GM18517 (cell line): ENCODE results near the gene ZFR2.

Experiments
- ATAC-seq: cut with Tn5 transposase; IDR thresholded peaks from one replicate; pipeline ENCODE4 v1.9.1; 2021; ENCODE audit warnings: mild to moderate bottlenecking, moderate library complexity; ENCODE audit not compliant: unreplicated experiment

ZFR2 gene

DNA sequence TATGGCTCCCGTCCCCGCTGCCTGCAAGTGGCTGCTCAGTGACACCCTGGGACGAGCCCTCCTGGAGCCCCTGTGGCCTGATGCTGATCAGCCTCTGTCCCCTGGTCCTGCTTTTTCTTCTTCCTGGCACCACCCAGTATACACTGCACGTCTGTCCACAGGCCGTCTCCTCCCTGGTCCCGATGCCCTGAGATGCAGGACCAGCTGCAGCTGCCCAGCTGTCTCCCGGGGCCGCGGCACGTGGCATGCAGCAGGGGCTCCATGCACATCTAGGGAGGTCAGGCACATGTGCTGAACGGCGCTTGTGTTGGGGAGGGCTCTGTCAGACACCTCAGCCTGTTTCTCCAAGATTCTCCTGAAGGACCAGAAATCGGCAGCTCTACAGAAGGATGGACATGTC is 30.2 kb downstream of the ZFR2 start:
- ATAC-seq, result no peak

GRCh38 chr19:3837922-3838321 is 30.9 kb downstream of the ZFR2 start:
- ATAC-seq, result no peak

DNA sequence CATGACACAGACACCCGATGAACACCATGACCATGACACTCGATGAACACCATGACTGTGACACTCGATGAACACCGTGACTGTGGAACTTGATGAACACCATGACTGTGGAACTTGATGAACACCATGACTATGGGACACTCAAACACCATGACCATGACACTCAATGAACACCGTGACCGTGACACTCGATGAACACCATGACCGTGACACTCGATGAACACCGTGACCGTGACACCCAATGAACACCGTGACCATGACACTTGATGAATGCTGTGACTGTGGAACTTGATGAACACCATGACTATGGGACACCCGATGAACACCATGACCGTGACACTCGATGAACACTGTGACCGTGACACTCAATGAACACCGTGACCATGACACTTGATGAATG is 31.5 kb downstream of the ZFR2 start:
- ATAC-seq, result no peak

- ATAC-seq, result no peak
These were observed 32.0 kb downstream of the ZFR2 start for GRCh38 chr19:3836887-3837286.

DNA sequence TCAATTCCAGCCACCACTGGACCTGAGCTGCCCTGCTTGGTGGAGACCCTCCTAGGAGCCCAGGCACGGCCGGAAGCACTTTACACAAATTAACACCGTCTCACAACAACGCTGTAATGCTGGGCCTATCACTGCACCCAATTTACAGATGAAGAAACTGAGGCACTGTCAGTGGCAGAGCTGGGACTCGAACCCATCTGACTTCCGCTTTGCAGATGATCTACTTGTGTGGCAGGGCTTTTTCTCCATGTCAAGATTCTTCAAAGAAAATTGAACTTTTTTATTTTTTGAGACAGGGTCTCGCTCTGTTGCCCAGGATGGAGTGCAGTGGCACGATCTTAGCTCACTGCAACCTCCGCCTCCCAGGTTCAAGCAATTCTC is 33.8 kb downstream of the ZFR2 start:
- no peak for ATAC-seq

GRCh38 chr19:3834349-3835054 is 34.3 kb downstream of the ZFR2 start:
- ATAC-seq, result no peak

- no peak for ATAC-seq
These were observed 35.1 kb downstream of the ZFR2 start for GRCh38 chr19:3833578-3834348.

DNA sequence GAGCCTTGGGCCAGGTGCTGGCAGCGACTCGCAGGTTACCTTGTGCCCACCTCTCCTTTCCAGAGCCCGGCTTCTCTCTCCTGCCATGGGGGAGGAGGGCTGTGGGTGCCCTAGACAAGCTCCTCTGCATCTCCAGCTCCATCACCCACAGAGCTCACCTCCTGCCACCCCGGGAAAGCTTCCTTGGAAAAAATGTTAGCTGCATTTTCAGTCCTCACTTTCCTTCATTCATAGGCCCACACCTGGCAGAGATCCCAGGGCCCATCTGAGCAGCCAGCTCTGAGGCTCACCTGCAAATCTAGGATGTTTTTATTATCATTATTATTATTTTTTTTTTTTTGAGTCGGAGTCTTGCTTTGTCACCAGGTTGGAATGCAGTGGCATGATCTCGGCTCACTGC is 36.8 kb downstream of the ZFR2 start:
- ATAC-seq, result no peak

DNA sequence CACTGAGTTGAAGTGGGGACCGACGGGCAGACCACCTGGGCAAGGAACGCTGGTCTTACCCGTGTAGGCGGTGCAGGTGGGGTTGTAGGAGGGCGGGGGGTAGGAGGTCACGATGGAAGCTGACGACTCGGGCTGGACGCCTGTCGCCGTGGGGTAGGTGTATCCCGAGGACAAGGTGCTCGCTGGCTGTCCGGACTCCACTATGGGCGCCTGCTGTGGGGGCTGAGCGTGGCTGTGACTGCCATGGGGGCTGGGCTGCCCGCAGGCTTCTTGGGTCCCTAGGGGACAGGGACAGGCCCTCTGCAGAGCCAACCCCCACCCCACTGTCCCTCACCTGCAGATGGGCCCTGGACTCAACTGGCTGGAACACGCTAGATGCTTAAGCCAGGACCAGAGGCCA is 37.2 kb downstream of the ZFR2 start:
- no peak for ATAC-seq

DNA sequence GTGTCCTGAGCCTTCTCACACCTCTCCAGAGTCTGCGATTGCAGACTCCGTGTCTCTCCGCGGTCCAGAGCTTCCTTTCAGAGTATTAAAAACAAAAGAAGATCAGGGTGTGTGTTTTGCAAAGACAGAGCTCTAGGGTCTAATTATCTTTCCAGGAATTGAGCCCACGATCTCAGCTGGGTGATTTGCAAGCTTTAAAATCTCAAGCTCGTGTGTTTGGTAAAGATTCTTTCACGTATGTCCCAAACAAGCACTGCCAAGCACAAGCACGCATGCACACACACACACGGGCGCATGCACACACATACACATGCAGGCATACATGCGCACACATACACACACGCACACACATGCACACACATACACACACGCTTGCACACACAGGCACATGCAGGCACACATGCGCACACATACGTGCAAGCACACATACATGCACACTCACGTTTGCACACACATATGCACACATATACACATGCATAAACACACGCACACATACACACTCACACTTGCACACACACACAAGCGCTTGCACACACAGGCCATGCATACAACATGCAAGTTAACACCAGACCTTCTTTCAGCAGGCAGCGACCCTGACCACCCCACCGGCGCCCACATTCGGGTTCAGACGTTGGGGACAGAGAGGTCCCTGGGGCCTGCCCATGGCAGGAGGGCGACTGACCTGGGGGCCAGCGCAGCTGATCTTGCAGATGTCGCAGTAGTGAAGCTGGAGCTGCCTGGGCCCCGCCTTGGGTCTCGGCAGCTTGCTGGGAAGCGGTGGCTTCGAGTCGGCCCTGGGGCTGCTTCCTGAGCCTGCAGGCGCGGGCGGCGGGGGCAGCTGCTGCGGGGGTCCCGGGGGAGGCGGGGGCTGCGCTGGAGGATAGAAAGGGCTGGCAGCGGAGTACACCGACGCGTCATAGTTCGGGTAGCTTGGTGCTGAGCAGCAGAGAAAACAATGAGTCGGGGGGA is 37.9 kb downstream of the ZFR2 start:
- ATAC-seq, result no peak

DNA sequence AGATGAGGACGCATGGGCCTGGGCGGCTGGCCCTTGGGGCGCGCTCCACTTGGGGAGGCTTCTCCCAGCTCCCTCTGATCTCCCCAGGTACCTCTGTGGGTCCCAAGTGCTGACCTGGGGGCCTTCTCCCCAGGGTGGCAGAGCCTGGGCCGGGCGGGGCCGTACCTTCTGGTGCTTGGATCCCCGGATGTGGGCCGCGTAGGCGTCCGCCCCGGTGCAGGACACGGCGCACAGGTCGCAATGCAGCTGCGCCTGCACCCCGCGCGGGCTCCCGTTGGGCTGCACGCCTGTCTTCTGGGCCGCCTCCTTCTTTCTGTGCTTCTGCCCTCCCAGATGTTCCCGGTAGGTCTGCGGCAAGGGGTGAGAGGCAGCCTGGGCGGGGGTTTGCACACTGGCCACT is 41.5 kb downstream of the ZFR2 start:
- no peak for ATAC-seq

- ATAC-seq, result no peak
These were observed 42.7 kb downstream of the ZFR2 start for GRCh38 chr19:3826163-3826562.

- ATAC-seq, result no peak
These were observed 43.4 kb downstream of the ZFR2 start for GRCh38 chr19:3825286-3825956.

GRCh38 chr19:3823350-3823713 is 45.5 kb downstream of the ZFR2 start:
- ATAC-seq, result no peak

- ATAC-seq, result no peak
These were observed 46.0 kb downstream of the ZFR2 start for GRCh38 chr19:3822683-3823349.

DNA sequence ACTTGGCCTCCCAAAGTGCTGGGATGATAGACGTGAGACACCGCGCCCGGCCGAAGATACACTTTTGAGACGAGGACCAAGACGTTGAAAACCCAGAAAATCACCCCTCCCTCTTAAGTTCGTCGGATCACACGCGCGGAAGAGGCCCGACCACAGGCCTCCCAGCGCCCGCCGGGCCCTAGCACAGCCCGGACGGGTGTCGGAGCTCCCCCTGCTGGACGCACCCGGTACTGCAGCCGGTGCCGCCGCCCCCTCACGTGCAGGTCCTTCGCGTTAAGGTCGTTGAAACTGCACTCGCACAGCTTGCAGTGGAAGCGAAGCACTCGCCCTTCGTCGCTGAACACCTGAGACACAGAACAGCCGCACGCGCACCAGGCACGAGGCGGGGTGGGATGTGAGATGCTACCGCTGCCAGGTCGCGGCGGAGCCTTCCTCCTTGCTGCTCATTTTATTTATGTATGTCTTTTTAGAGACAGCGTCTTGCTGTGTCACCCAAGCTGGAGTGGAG is 46.9 kb downstream of the ZFR2 start:
- no peak for ATAC-seq

DNA sequence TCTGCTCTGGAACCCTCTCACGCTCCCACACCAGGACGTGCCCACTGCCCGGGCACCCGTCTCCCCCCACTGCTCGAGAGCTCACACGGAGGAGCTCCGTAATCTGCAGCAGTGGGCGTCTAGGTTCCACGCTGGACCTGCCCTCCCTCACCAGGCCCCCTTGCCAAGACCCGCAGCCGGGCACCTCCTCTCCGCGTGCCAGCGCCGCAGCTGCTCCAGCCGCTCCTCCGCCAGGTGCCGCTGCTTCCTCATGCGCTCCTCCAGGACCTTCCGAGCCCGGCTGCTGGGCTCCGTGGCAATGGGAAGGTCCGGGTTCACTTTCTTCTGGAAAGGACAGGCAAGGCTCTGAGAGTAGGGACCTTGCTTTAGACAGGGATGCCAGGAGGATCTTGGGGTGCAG is 47.7 kb downstream of the ZFR2 start:
- ATAC-seq, result no peak

DNA sequence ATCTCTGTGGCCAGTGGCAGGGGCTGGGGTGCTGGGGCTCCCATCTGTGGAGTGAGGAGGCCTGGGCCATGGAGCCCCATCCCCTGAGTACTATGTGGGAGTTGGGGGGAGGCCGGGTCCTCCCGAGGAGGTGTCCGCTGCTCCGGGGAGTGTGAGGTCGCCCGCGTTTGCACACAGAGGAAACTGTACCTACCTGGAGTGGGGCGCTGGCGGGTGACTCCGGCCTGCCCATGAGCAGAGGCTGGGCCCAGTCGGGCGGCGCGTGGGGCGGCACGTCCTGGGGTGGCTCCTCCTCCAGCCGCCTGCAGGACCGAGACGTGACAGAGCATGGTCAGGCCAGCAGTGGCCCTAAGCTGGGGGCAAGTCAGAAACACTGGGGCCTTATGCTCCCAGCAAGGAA is 48.8 kb downstream of the ZFR2 start:
- ATAC-seq, result no peak

DNA sequence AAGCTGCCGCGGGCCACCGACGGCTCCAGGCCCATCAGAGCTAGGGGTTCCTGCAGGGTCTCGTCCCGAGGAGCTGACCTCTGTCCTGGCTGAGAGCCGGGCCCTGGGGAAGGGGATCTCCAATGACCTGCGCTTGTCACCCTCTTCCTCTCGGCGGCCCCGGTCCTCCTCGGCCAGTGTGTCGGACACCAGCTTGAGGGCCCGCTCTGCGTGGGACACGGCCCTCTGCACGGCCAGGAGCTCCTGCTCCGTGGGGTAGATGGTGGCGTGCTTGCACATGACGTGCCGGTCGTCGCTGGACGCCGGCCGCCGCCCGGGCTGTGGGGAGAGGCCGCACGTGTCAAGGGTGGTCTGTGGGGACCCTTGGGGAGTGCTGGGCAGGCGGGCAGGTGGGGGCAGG is 49.9 kb downstream of the ZFR2 start:
- no peak for ATAC-seq

GRCh38 chr19:3818466-3818865 is 50.4 kb downstream of the ZFR2 start:
- no peak for ATAC-seq
